H1 (cell line): ENCODE measurements around the gene NEDD4. TPM values are rescaled to one million over a fixed set of nuclear protein-coding genes. Genes with fewer than 3 reads are reported as not detected.

Experiments used
- CTCF ChIA-PET: fragments of 300-600 bp; sonication (Branson Sonifier 250); formaldehyde crosslinking; loops from one replicate; lab custom pipeline; 2021; ENCODE audit not compliant: partially characterized antibody; lab: Charles Lee
- POLR2A ChIA-PET: fragments of 300-600 bp; sonication (Branson Sonifier 250); formaldehyde crosslinking; loops from one replicate; lab custom pipeline; 2021; ENCODE audit warnings: inconsistent platforms; ENCODE audit not compliant: partially characterized antibody; lab: Charles Lee
- DNase-seq, 2 experiments: peaks; one replicate each; pipeline versions ENCODE4 v3.0.0 to v3.0.0-alpha.2; 2010 to 2022; ENCODE audit warnings: low spot score in 2 of 2, low read depth in 1 of 2, mixed read lengths in 1 of 2
- FAIRE-seq: peaks from 2 replicates; lab custom pipeline; 2011; peaks lifted over from hg19 to GRCh38; lab: Jason Lieb, UNC
- H2AFZ ChIP-seq: 2 replicates; pipeline ENCODE4 v1.8.1; 2012; ENCODE audit warnings: low read length, inconsistent platforms
- H2AK5ac ChIP-seq: 2 replicates; pipeline ENCODE4 v1.6.1; 2013; ENCODE audit warnings: low read depth, low read length
- H2BK120ac ChIP-seq: replicated peaks from 2 replicates; pipeline ENCODE3; 2013; ENCODE audit warnings: low read depth, low read length, inconsistent platforms
- H2BK12ac ChIP-seq: 2 replicates; pipeline ENCODE4 v1.6.1; 2013; ENCODE audit warnings: low read depth, low read length
- H2BK15ac ChIP-seq: 2 replicates; pipeline ENCODE4 v1.6.1; 2013; ENCODE audit warnings: low read length
- H2BK20ac ChIP-seq: 2 replicates; pipeline ENCODE4 v1.6.1; 2013; ENCODE audit warnings: low read length
- H2BK5ac ChIP-seq: 2 replicates; pipeline ENCODE4 v1.6.1; 2013; ENCODE audit warnings: low read depth, low read length
- H3K14ac ChIP-seq: 2 replicates; pipeline ENCODE4 v1.6.1; 2013; ENCODE audit warnings: inconsistent platforms; ENCODE audit not compliant: insufficient read length
- H3K18ac ChIP-seq: 2 replicates; pipeline ENCODE4 v1.6.1; 2013; ENCODE audit warnings: low read length; ENCODE audit errors: extremely low read depth
- H3K23ac ChIP-seq: 2 replicates; pipeline ENCODE4 v1.6.1; 2013; ENCODE audit warnings: inconsistent platforms; ENCODE audit not compliant: insufficient read length
- H3K23me2 ChIP-seq: 2 replicates; pipeline ENCODE4 v1.6.1; 2013; ENCODE audit warnings: low read depth, low read length
- H3K27ac ChIP-seq: 2 replicates; pipeline ENCODE4 v1.6.1; 2011; ENCODE audit warnings: low read depth, low read length, inconsistent platforms
- H3K27me3 ChIP-seq, 4 experiments: replicated peaks in 1 of 4; 1 replicate in 1 of 4; 2 replicates in 3 of 4; pipeline versions ENCODE4 v1.6.1 to v1.8.1; 2011 to 2013; ENCODE audit warnings: low read length in 3 of 4, mild to moderate bottlenecking in 3 of 4, inconsistent platforms in 2 of 4, mixed read lengths in 2 of 4, moderate library complexity in 1 of 4; ENCODE audit not compliant: control insufficient read depth in 3 of 4, insufficient read depth in 3 of 4; ENCODE audit errors: extremely low read depth in 1 of 4
- H3K36me3 ChIP-seq, 4 experiments: 2 replicates each; pipeline versions ENCODE4 v1.6.1 to v1.8.1; 2011 to 2013; ENCODE audit warnings: mild to moderate bottlenecking in 4 of 4, low read length in 3 of 4, moderate library complexity in 2 of 4, control low read depth in 1 of 4, inconsistent platforms in 1 of 4; ENCODE audit not compliant: insufficient read depth in 4 of 4, control insufficient read depth in 2 of 4
- H3K4ac ChIP-seq: replicated peaks from 2 replicates; pipeline ENCODE3; 2013; ENCODE audit warnings: low read length, low read depth, mixed read lengths, inconsistent platforms; ENCODE audit not compliant: insufficient read length
- H3K4me1 ChIP-seq, 4 experiments: replicated peaks in 1 of 4; 1 replicate in 1 of 4; 2 replicates in 3 of 4; pipeline versions ENCODE4 v1.6.1 to v1.8.1; 2011 to 2013; ENCODE audit warnings: low read length in 3 of 4, inconsistent platforms in 2 of 4, mixed read lengths in 1 of 4; ENCODE audit not compliant: insufficient read depth in 4 of 4, control insufficient read depth in 3 of 4
- H3K4me2 ChIP-seq, 2 experiments: 2 replicates each; pipeline versions ENCODE4 v1.6.1 to v1.8.1; 2011 to 2013; ENCODE audit warnings: low read depth in 2 of 2, low read length in 2 of 2, control low read depth in 1 of 2, inconsistent platforms in 1 of 2, mild to moderate bottlenecking in 1 of 2; ENCODE audit not compliant: insufficient read depth in 1 of 2
- H3K4me3 ChIP-seq, 4 experiments: fragments of 200-600, 300-600 bp in 1 of 4; sonication (generic), shearing (Covaris generic), sonication (Bioruptor Twin) in 1 of 4; 2 replicates each; pipeline versions ENCODE4 v1.5.1 to v1.8.1; 2011 to 2016; ENCODE audit warnings: low read length in 4 of 4, low read depth in 3 of 4, control low read depth in 2 of 4, inconsistent platforms in 2 of 4, mild to moderate bottlenecking in 2 of 4, mixed read lengths in 1 of 4, moderate library complexity in 1 of 4; ENCODE audit not compliant: insufficient read depth in 2 of 4; ENCODE audit errors: extremely low read depth in 1 of 4
- H3K56ac ChIP-seq: replicated peaks from 2 replicates; pipeline ENCODE3; 2013; ENCODE audit warnings: low read depth, mild to moderate bottlenecking, mixed read lengths, low read length, inconsistent platforms; ENCODE audit not compliant: insufficient read length
- H3K79me1 ChIP-seq: 2 replicates; pipeline ENCODE4 v1.6.1; 2013; ENCODE audit warnings: low read depth, low read length, control low read depth
- H3K79me2 ChIP-seq, 2 experiments: 2 replicates each; pipeline versions ENCODE4 v1.6.1 to v1.8.1; 2012 to 2013; ENCODE audit warnings: low read length in 2 of 2, mild to moderate bottlenecking in 2 of 2, inconsistent platforms in 1 of 2; ENCODE audit not compliant: insufficient read depth in 2 of 2, control insufficient read depth in 1 of 2
- H3K9ac ChIP-seq, 4 experiments: replicated peaks in 1 of 4; 1 replicate in 1 of 4; 2 replicates in 3 of 4; pipeline versions ENCODE4 v1.6.1 to v1.8.1; 2011 to 2013; ENCODE audit warnings: low read depth in 3 of 4, low read length in 3 of 4, control low read depth in 2 of 4, mild to moderate bottlenecking in 2 of 4, moderate library complexity in 2 of 4, inconsistent platforms in 1 of 4; ENCODE audit errors: extremely low read depth in 1 of 4
- H3K9me3 ChIP-seq, 2 experiments: 2 replicates each; pipeline versions ENCODE4 v1.6.1 to v1.8.1; 2012 to 2013; ENCODE audit warnings: mild to moderate bottlenecking in 2 of 2, moderate library complexity in 2 of 2, control low read depth in 1 of 2, inconsistent platforms in 1 of 2, low read depth in 1 of 2, low read length in 1 of 2, mixed read lengths in 1 of 2; ENCODE audit not compliant: insufficient read depth in 2 of 2
- H4K20me1 ChIP-seq, 2 experiments: replicated peaks in 1 of 2; 2 replicates each; pipeline versions ENCODE3 to v1.8.1; 2011 to 2013; ENCODE audit warnings: inconsistent platforms in 2 of 2, low read length in 2 of 2, mild to moderate bottlenecking in 1 of 2; ENCODE audit not compliant: insufficient read depth in 2 of 2, control insufficient read depth in 1 of 2
- H4K5ac ChIP-seq: 2 replicates; pipeline ENCODE4 v1.6.1; 2013; ENCODE audit warnings: low read length, low read depth, mixed read lengths, inconsistent platforms; ENCODE audit not compliant: insufficient read length
- H4K8ac ChIP-seq: 2 replicates; pipeline ENCODE4 v1.8.0; 2013; ENCODE audit warnings: mild to moderate bottlenecking, moderate library complexity, low read length, inconsistent platforms; ENCODE audit not compliant: insufficient read depth; ENCODE audit errors: extremely low read depth
- H4K91ac ChIP-seq: replicated peaks from 2 replicates; pipeline ENCODE3; 2013; ENCODE audit warnings: low read length, mixed read lengths, inconsistent platforms; ENCODE audit not compliant: insufficient read length
- CBX5 ChIP-seq: fragments of 300-800, 300-1000 bp; sonication (generic); IDR thresholded peaks from 2 replicates; pipeline ENCODE4 v1.7.1; 2016; ENCODE audit warnings: antibody characterized with exemption, low read length, low read depth
- CREB1 ChIP-seq: IDR thresholded peaks from 2 replicates; pipeline ENCODE4 v1.6.1; 2012; ENCODE audit warnings: inconsistent platforms
- EP300 ChIP-seq, 2 experiments: IDR thresholded peaks; 1 replicate in 1 of 2; 2 replicates in 1 of 2; pipeline ENCODE4 v1.6.1; 2011 to 2012; ENCODE audit warnings: low read depth in 2 of 2, low read length in 2 of 2, mild to moderate bottlenecking in 2 of 2, borderline replicate concordance in 1 of 2, inconsistent platforms in 1 of 2, moderate library complexity in 1 of 2
- HDAC6 ChIP-seq: IDR thresholded peaks from one replicate; pipeline ENCODE4 v1.7.1; 2012; ENCODE audit warnings: low read depth, mild to moderate bottlenecking, inconsistent platforms, low read length, moderate library complexity
- POLR2A ChIP-seq, 2 experiments: IDR thresholded peaks; 1 replicate in 1 of 2; 2 replicates in 1 of 2; pipeline ENCODE4 v1.6.1; 2011; ENCODE audit warnings: low read depth in 2 of 2, low read length in 2 of 2, mild to moderate bottlenecking in 2 of 2; ENCODE audit errors: control extremely low read depth in 1 of 2
- RFX5 ChIP-seq: IDR thresholded peaks from 2 replicates; pipeline ENCODE4 v1.6.1; 2011; ENCODE audit warnings: low read depth, low read length, improper control_type of control experiment, borderline replicate concordance
- SIX5 ChIP-seq: IDR thresholded peaks from 2 replicates; pipeline ENCODE4 v1.6.1; 2011; ENCODE audit warnings: mild to moderate bottlenecking, low read depth, low read length
- SP1 ChIP-seq: IDR thresholded peaks from 2 replicates; pipeline ENCODE4 v1.6.1; 2011; ENCODE audit warnings: low read depth, low read length
- TCF12 ChIP-seq: IDR thresholded peaks from 2 replicates; pipeline ENCODE4 v1.6.1; 2011; ENCODE audit warnings: low read depth, mild to moderate bottlenecking, low read length
- WGBS, 2 experiments: shearing (Covaris generic) in 1 of 2; methylation state at CpG; one replicate each; pipeline versions ENCODE4 v1.1.6 to v1.1.7; 2013 to 2015; ENCODE audit warnings: low lambda C conversion rate in 2 of 2, mixed read lengths in 2 of 2, inconsistent platforms in 1 of 2, low coverage in 1 of 2, missing lambda C conversion rate in 1 of 2; ENCODE audit not compliant: insufficient replicate concordance in 2 of 2, insufficient coverage in 1 of 2, insufficient read length in 1 of 2; ENCODE audit errors: extremely low coverage in 1 of 2, missing lambda C conversion rate in 1 of 2; 5-methylcytosine and 5-hydroxymethylcytosine counted together
- polyA plus RNA-seq, 7 experiments: library from polyadenylated mRNA; depleted of rRNA in 3 of 7; stranded (reverse) in 5 of 7; unstranded in 2 of 7; fragments of >200 nt in 5 of 7; fragments of 200-250 nt in 2 of 7; gene quantifications; 1 replicate in 5 of 7; 2 replicates in 1 of 7; 4 replicates in 1 of 7; pipeline versions ENCODE4 v1.2.1 to v1.2.3, GENCODE V29; 2011 to 2013; ENCODE audit warnings: missing spikeins in 2 of 7, mixed read lengths in 2 of 7
- total RNA-seq: library from RNA; stranded (reverse); fragmentation: NEBNext Ultra II Directional; extraction: Animal tissue kit (Norgen Biotek cat#: 25700); gene quantifications from 2 replicates; pipeline ENCODE4 v1.2.1, GENCODE V29; 2021
- TF ChIP-seq, protein P1 (sequence below): IDR thresholded peaks from 2 replicates; pipeline ENCODE4 v1.6.1; 2012; ENCODE audit warnings: low read length, inconsistent platforms
- TF ChIP-seq, protein P2 (sequence below): IDR thresholded peaks from 2 replicates; pipeline ENCODE4 v1.6.1; 2011; ENCODE audit warnings: low read depth, mild to moderate bottlenecking, low read length; ENCODE audit not compliant: insufficient read depth

Gene NEDD4
- total and polyA plus RNA-seq, 2 of the 8 experiments (the other 6 are each of a cell fraction or from before 2014, with no cell fraction given), result 0.95 to 3.9 TPM

GRCh38 chr15:56042031-56042430 lies 48.6 kb upstream of the NEDD4 start:
- no peak overlapping the region for H3K27ac ChIP-seq
- H3K23me2 ChIP-seq, result no peaks in the 10 kb centered on the region
- DNase-seq (no peak), FAIRE-seq (no peak)
- H3K4me1 ChIP-seq, result peaks cover 0 to 5% (median 2%) of the 10 kb centered on the region in 4 experiments; a peak in 4 of 7 replicates
- no peak overlapping the region for H3K4ac ChIP-seq
- no peaks in the 10 kb centered on the region for H3K79me1 ChIP-seq
- no peak overlapping the region for H3K4me2 ChIP-seq
- no peak overlapping the region for H3K23ac ChIP-seq
- H3K9ac ChIP-seq, result no peak overlapping the region
- H2BK20ac ChIP-seq, result no peak overlapping the region
- H3K27me3 ChIP-seq, result no peaks in the 10 kb centered on the region
- no peak overlapping the region for H2BK12ac ChIP-seq
- ChIA-PET POLR2A (no interaction called here), CTCF (interaction anchor here (1.0 to 3.2 kb wide), 4 partner anchors 10 to 124 kb away, joined by 3 to 18 read pairs (median 4); no protein-coding TSS in a partner anchor)
- no peaks in the 10 kb centered on the region for H4K20me1 ChIP-seq
- H2BK120ac ChIP-seq, result no peak overlapping the region
- H2AK5ac ChIP-seq, result no peak overlapping the region
- no peak overlapping the region for H3K18ac ChIP-seq
- no peaks in the 10 kb centered on the region for H3K36me3 ChIP-seq
- 84% methylated on average over 1 of the region's 1 CpG; no CpG with 5 or more reads in 1 of the 2 experiments for WGBS, 2 experiments
- no peaks in the 10 kb centered on the region for H3K9me3 ChIP-seq
- no peak overlapping the region for H4K8ac ChIP-seq
- no peak overlapping the region for H3K4me3 ChIP-seq
- H2AFZ ChIP-seq, result no peak overlapping the region
- H4K91ac ChIP-seq, result no peak overlapping the region
- no peak overlapping the region for H4K5ac ChIP-seq
- H2BK15ac ChIP-seq, result no peak overlapping the region
- H3K56ac ChIP-seq, result no peak overlapping the region
- no peaks in the 10 kb centered on the region for H3K79me2 ChIP-seq
- no peak overlapping the region for H3K14ac ChIP-seq
- no peak overlapping the region for H2BK5ac ChIP-seq
- TF ChIP-seq TCF12 (no peak), EP300 (IDR thresholded peaks at IDR 0.05; ENCODE audit: borderline replicate concordance in 1 of 2, low read depth in 2 of 2, low read length in 2 of 2) (no peak), RFX5 (no peak), CBX5 (no peak), SP1 (no peak), HDAC6 (no peak), POLR2A (IDR thresholded peaks at IDR 0.05; ENCODE audit: control extremely low read depth in 1 of 2, low read depth in 2 of 2, low read length in 2 of 2) (no peak), SIX5 (no peak), CREB1 (no peak)
- TF ChIP-seq, protein P1, sequence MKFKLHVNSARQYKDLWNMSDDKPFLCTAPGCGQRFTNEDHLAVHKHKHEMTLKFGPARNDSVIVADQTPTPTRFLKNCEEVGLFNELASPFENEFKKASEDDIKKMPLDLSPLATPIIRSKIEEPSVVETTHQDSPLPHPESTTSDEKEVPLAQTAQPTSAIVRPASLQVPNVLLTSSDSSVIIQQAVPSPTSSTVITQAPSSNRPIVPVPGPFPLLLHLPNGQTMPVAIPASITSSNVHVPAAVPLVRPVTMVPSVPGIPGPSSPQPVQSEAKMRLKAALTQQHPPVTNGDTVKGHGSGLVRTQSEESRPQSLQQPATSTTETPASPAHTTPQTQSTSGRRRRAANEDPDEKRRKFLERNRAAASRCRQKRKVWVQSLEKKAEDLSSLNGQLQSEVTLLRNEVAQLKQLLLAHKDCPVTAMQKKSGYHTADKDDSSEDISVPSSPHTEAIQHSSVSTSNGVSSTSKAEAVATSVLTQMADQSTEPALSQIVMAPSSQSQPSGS, result no peak
- TF ChIP-seq, protein P2, sequence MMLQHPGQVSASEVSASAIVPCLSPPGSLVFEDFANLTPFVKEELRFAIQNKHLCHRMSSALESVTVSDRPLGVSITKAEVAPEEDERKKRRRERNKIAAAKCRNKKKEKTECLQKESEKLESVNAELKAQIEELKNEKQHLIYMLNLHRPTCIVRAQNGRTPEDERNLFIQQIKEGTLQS, result no peak
